Upper lobe of left lung (tissue), 6 donors: ENCODE data around the gene PTGIS. TPM values are rescaled to one million over a fixed set of nuclear protein-coding genes. Genes with fewer than 3 reads are reported as not detected.
A peak's percentile ranks its signal among the peaks of the same experiment; 100 is the strongest.

Experiments
- ATAC-seq, 2 donors: fragments of 200-7000 bp; cut with Tn5 transposase; one replicate each; pipeline ENCODE4 v1.9.1; 2022; ENCODE audit warnings: mild to moderate bottlenecking in 2 of 2, moderate library complexity in 2 of 2; ENCODE audit not compliant: low FRiP score in 2 of 2
- DNase-seq, 2 donors: peaks; one replicate each; pipeline ENCODE4 v3.0.0-alpha.2; 2019 to 2020
- H3K27ac ChIP-seq, 4 donors: fragments of 200-600 bp; sonication (generic); one replicate each; pipeline ENCODE4 v1.5.1; 2016 to 2019
- H3K27me3 ChIP-seq, 4 donors: fragments of 200-600 bp; sonication (generic); one replicate each; pipeline ENCODE4 v1.5.1; 2017 to 2019
- H3K36me3 ChIP-seq, 4 donors: fragments of 200-600 bp; sonication (generic); one replicate each; pipeline ENCODE4 v1.5.1; 2016 to 2019
- H3K4me1 ChIP-seq, 4 donors: fragments of 200-600 bp; sonication (generic); one replicate each; pipeline ENCODE4 v1.5.1; 2018 to 2019
- H3K4me3 ChIP-seq, 4 donors: fragments of 200-600 bp; sonication (generic); one replicate each; pipeline ENCODE4 v1.5.1; 2017 to 2019; ENCODE audit warnings: mild to moderate bottlenecking in 2 of 4, moderate library complexity in 1 of 4
- H3K9me3 ChIP-seq, 4 donors: fragments of 200-600 bp; sonication (generic); one replicate each; pipeline ENCODE4 v1.5.1; 2018 to 2019
- EP300 ChIP-seq, 4 donors: sonication (generic); formaldehyde crosslinking; IDR thresholded peaks; one replicate each; pipeline ENCODE4 v1.5.1; 2017; ENCODE audit warnings: antibody characterized with exemption in 4 of 4, control low read depth in 2 of 4
- POLR2A ChIP-seq, 4 donors: fragments of 450-650 bp; IDR thresholded peaks; one replicate each; pipeline ENCODE4 v1.5.1; 2016 to 2017; ENCODE audit warnings: antibody characterized with exemption in 4 of 4, mild to moderate bottlenecking in 2 of 4
- POLR2AphosphoS5 ChIP-seq, 2 donors: sonication (generic); formaldehyde crosslinking; IDR thresholded peaks; one replicate each; pipeline ENCODE4 v1.5.1; 2017; ENCODE audit warnings: antibody characterized with exemption in 2 of 2
- WGBS, 2 donors: methylation state at CpG; one replicate each; pipeline ENCODE4 v1.1.5; 2017 to 2018; 5-methylcytosine and 5-hydroxymethylcytosine counted together
- total RNA-seq, 6 donors: library from RNA; depleted of rRNA in 4 of 6; stranded (reverse); fragments of >200 nt in 4 of 6; gene quantifications; one replicate each; pipeline versions ENCODE4 v1.1.0 to v1.2.1, GENCODE V29; 2016 to 2021
- TF ChIP-seq, protein P1 (sequence below), 6 experiments: fragments of 450-650 bp in 4 of 6; fragments of 200-600 bp in 2 of 6; sonication (generic) in 2 of 6; IDR thresholded peaks; one replicate each; pipeline ENCODE4 v1.5.1; 2016 to 2019; ENCODE audit warnings: antibody characterized with exemption in 6 of 6
- donor health status: DM: no; HTN: no; CAD: no; lungs with moderate emphysema.
- donor health status: DM: no; HTN: yes; CAD: no; lungs with severe emphysema.

The PTGIS gene
- total RNA-seq, 6 donors from 2014 or later: 8.2 to 71.4 (median 18.4) TPM

DNA sequence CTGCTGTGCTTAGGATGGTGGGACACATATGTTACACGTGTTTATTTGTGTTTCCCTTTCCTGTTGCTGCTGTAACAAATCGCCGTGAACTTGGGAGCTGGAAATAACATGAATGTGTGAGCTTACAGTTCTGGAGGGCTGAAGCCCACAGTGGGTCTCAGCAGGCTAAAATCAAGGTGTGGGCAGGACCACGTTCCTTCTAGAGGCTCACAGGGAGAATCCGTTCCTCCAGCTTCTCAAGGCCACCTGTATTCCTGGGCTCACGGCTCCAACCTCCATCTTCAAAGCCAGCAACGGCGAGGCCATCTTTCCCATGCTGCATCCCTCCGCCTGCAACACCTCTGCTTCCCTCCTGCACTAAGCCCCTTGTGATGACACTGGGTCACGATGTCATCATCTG, 27.4 kb upstream of the PTGIS start:
- Histone ChIP-seq H3K4me1 (peaks cover 20 to 45% (median 29%) of the 10 kb centered on the region in 4 donors), H3K9me3 (no peaks in the 10 kb centered on the region), H3K27me3 (no peaks in the 10 kb centered on the region), H3K4me3 (no peak overlapping the region), H3K36me3 (no peaks in the 10 kb centered on the region), H3K27ac (peak overlapping the region; percentile 25 to 75 (median 49))
- DNase-seq (no peak), ATAC-seq (no peak)
- TF ChIP-seq POLR2A (IDR thresholded peaks at IDR 0.05) (no peak), EP300 (IDR thresholded peaks at IDR 0.05) (no peak), POLR2AphosphoS5 (IDR thresholded peaks at IDR 0.05) (no peak)
- TF ChIP-seq, protein P1, sequence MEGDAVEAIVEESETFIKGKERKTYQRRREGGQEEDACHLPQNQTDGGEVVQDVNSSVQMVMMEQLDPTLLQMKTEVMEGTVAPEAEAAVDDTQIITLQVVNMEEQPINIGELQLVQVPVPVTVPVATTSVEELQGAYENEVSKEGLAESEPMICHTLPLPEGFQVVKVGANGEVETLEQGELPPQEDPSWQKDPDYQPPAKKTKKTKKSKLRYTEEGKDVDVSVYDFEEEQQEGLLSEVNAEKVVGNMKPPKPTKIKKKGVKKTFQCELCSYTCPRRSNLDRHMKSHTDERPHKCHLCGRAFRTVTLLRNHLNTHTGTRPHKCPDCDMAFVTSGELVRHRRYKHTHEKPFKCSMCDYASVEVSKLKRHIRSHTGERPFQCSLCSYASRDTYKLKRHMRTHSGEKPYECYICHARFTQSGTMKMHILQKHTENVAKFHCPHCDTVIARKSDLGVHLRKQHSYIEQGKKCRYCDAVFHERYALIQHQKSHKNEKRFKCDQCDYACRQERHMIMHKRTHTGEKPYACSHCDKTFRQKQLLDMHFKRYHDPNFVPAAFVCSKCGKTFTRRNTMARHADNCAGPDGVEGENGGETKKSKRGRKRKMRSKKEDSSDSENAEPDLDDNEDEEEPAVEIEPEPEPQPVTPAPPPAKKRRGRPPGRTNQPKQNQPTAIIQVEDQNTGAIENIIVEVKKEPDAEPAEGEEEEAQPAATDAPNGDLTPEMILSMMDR (IDR thresholded peaks at IDR 0.05): no peak
- 83 to 88% methylated on average over 10 of the region's 10 CpGs for WGBS, 2 donors

DNA sequence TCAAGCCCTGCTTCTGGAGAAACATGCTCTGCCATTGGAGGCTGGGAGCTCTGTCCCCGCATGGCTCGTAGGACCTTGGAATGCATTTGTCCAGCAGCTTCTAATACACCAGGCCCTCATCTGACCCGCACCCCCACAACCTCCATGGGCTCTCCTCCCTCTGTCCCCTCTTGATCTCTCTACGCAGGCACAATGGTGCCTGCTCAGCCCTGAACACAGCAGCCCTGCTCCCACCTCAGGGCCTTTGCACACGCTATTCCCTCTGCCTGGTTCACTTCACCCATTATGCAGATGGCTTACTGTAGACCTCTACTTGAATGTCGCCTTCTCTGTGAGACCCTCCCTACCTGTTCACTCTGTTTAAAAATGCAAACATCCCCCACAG, 27.0 kb upstream of the PTGIS start:
- Histone ChIP-seq H3K27me3 (no peaks in the 10 kb centered on the region), H3K27ac (peak overlapping the region; percentile 25 to 75 (median 54)), H3K4me3 (no peak overlapping the region), H3K9me3 (no peaks in the 10 kb centered on the region), H3K36me3 (no peaks in the 10 kb centered on the region), H3K4me1 (peaks cover 20 to 45% (median 29%) of the 10 kb centered on the region in 4 donors)
- ATAC-seq (no peak), DNase-seq (no peak)
- 82 to 87% methylated on average over 4 to 6 of the region's 6 CpGs for WGBS, 2 donors
- TF ChIP-seq EP300 (IDR thresholded peaks at IDR 0.05) (no peak), POLR2A (IDR thresholded peaks at IDR 0.05) (no peak), POLR2AphosphoS5 (IDR thresholded peaks at IDR 0.05) (no peak)
- TF ChIP-seq, protein P1 (IDR thresholded peaks at IDR 0.05): no peak

DNA sequence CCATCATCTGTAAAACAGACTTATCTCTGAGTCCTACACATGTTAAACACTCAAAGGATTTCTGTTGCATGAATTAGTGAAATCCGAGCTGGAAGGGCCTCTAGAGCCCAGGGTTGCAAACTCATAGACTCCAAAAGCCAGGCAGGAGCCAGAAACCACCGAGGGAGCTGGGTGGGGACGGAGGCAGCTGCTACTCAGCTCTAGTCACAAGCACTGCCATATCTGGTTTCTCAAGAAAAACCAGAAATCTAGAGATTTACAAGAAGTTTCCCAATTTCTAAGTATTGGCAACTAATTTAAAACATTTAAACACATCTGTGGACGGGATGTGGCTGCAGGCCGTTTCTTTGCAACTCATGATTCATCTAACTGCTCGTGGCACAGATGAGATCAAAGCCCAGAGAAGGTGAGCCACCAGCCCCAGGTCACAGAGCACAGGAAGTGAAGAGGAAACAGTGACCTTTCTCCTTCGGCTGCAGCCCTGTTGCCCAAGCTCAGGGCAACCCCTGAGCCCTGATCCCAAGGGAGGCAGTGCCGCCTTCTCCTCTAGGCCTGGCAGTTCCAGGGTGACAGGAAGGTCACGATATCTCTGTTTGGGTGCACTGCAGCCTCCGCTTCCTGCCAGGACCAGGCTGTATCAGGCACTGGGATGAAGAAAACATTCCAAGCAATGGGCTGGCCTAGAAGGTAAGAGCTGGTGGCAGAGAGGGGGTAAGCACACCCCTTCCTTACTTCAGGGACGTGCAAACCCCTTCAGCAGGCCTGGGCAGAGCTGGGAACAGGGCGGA, 26.4 kb upstream of the PTGIS start:
- TF ChIP-seq POLR2AphosphoS5 (IDR thresholded peaks at IDR 0.05): peak in 1 of 2 donors; percentile 72
- no peak for TF ChIP-seq POLR2A (IDR thresholded peaks at IDR 0.05)
- ATAC-seq: peak; percentile 24 to 84
- WGBS, 2 donors: 25 to 58% methylated on average over 6 to 12 of the region's 12 CpGs
- H3K4me3 ChIP-seq: no peak overlapping the region
- DNase-seq: no peak
- peaks cover 20 to 45% (median 29%) of the 10 kb centered on the region in 4 donors for H3K4me1 ChIP-seq
- H3K27me3 ChIP-seq: no peaks in the 10 kb centered on the region
- H3K36me3 ChIP-seq: no peaks in the 10 kb centered on the region
- peak overlapping the region; percentile 39 to 75 (median 60) for H3K27ac ChIP-seq
- H3K9me3 ChIP-seq: no peaks in the 10 kb centered on the region

DNA sequence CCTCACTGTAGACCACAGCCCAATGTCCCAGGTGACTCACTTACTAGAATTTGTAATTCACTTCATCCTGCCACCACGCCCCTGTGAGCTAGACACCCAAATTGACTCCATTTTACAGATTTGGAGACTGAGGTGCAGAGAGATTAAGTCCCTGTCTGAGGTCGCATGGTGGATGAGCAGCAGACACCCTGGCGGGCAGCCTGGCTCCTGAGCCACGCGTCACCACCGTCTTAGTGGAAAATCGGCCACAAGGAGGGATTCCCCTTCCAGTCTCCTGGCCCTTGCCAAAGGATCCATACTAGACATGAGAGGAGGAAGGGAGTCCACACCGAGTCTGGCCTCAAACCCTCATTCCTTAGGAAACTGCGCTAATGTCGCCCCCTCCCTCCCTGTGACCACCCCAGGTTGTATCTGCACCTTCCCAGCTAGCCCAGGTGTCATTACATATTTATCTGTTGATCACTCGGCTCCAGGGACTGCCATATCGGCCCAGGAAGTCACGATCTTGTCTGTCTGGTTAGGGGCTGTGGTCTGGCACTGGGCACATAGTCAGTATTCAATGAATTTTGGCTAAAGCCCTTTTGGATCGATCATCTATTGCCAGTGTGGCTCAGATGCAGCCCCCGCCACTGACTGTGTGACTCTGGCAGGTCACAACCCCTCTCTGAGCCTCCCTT, 25.7 kb upstream of the PTGIS start:
- peak overlapping the region; percentile 39 to 75 (median 60) for H3K27ac ChIP-seq
- no peak overlapping the region for H3K4me3 ChIP-seq
- H3K4me1 ChIP-seq: peaks cover 20 to 45% (median 29%) of the 10 kb centered on the region in 4 donors
- no peak for DNase-seq
- no peaks in the 10 kb centered on the region for H3K36me3 ChIP-seq
- H3K9me3 ChIP-seq: no peaks in the 10 kb centered on the region
- no peaks in the 10 kb centered on the region for H3K27me3 ChIP-seq
- TF ChIP-seq POLR2A (IDR thresholded peaks at IDR 0.05): no peak
- TF ChIP-seq, protein P1 (IDR thresholded peaks at IDR 0.05): no peak
- no peak for TF ChIP-seq EP300 (IDR thresholded peaks at IDR 0.05)
- no peak for TF ChIP-seq POLR2AphosphoS5 (IDR thresholded peaks at IDR 0.05)
- WGBS, 2 donors: 78 to 87% methylated on average over 15 of the region's 15 CpGs
- peak in 1 of 2 donors; percentile 47 for ATAC-seq

DNA sequence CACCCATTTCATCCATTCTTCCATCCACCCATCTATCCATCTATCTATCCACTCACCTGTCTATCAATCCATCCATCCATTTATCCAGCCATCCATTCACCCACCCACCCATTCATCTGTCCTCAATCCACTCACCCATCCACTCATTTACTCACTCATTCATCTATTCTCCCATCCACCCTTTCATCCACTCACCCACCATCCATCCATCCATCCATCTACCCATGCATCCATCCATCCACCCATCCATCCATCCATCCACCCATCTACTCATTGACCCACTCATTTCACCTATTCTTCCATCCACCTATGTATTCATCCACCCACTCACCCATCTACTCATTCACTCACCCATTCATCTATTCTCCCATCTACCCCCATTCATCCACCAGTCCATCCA, 24.2 kb upstream of the PTGIS start:
- Histone ChIP-seq H3K9me3 (no peaks in the 10 kb centered on the region), H3K4me1 (peaks cover 20 to 45% (median 29%) of the 10 kb centered on the region in 4 donors), H3K4me3 (no peak overlapping the region), H3K27me3 (no peaks in the 10 kb centered on the region), H3K36me3 (no peaks in the 10 kb centered on the region), H3K27ac (peak overlapping the region in 1 of 4 donors; percentile 81)
- no peak for ATAC-seq
- DNase-seq: no peak
- TF ChIP-seq POLR2A (IDR thresholded peaks at IDR 0.05) (no peak), EP300 (IDR thresholded peaks at IDR 0.05) (no peak), POLR2AphosphoS5 (IDR thresholded peaks at IDR 0.05) (no peak)
- TF ChIP-seq, protein P1 (IDR thresholded peaks at IDR 0.05): no peak
